IPS-18c (cell line): ENCODE results near the gene ZNF462.
A peak's percentile ranks its signal among the peaks of the same experiment; 100 is the strongest.
"Not testable (repeated sequence)": the region's sequence is repeated elsewhere in the genome, so short reads cannot be mapped to it uniquely, and the experiment has no call there.

ENCODE experiments used
- H3K4me3 ChIP-seq: 2 replicates; pipeline ENCODE4 v1.7.0; 2013; ENCODE audit warnings: low read depth, mild to moderate bottlenecking, low read length, moderate library complexity; ENCODE audit not compliant: insufficient read depth
- H3K9me3 ChIP-seq: one replicate; pipeline ENCODE4 v1.6.1; 2013; ENCODE audit warnings: mild to moderate bottlenecking, low read length, moderate library complexity; ENCODE audit not compliant: control insufficient read depth, insufficient read depth

ZNF462 gene, protein sequence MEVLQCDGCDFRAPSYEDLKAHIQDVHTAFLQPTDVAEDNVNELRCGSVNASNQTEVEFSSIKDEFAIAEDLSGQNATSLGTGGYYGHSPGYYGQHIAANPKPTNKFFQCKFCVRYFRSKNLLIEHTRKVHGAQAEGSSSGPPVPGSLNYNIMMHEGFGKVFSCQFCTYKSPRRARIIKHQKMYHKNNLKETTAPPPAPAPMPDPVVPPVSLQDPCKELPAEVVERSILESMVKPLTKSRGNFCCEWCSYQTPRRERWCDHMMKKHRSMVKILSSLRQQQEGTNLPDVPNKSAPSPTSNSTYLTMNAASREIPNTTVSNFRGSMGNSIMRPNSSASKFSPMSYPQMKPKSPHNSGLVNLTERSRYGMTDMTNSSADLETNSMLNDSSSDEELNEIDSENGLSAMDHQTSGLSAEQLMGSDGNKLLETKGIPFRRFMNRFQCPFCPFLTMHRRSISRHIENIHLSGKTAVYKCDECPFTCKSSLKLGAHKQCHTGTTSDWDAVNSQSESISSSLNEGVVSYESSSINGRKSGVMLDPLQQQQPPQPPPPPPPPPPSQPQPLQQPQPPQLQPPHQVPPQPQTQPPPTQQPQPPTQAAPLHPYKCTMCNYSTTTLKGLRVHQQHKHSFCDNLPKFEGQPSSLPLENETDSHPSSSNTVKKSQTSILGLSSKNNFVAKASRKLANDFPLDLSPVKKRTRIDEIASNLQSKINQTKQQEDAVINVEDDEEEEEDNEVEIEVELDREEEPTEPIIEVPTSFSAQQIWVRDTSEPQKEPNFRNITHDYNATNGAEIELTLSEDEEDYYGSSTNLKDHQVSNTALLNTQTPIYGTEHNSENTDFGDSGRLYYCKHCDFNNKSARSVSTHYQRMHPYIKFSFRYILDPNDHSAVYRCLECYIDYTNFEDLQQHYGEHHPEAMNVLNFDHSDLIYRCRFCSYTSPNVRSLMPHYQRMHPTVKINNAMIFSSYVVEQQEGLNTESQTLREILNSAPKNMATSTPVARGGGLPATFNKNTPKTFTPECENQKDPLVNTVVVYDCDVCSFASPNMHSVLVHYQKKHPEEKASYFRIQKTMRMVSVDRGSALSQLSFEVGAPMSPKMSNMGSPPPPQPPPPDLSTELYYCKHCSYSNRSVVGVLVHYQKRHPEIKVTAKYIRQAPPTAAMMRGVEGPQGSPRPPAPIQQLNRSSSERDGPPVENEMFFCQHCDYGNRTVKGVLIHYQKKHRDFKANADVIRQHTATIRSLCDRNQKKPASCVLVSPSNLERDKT (N-terminal part only)

DNA sequence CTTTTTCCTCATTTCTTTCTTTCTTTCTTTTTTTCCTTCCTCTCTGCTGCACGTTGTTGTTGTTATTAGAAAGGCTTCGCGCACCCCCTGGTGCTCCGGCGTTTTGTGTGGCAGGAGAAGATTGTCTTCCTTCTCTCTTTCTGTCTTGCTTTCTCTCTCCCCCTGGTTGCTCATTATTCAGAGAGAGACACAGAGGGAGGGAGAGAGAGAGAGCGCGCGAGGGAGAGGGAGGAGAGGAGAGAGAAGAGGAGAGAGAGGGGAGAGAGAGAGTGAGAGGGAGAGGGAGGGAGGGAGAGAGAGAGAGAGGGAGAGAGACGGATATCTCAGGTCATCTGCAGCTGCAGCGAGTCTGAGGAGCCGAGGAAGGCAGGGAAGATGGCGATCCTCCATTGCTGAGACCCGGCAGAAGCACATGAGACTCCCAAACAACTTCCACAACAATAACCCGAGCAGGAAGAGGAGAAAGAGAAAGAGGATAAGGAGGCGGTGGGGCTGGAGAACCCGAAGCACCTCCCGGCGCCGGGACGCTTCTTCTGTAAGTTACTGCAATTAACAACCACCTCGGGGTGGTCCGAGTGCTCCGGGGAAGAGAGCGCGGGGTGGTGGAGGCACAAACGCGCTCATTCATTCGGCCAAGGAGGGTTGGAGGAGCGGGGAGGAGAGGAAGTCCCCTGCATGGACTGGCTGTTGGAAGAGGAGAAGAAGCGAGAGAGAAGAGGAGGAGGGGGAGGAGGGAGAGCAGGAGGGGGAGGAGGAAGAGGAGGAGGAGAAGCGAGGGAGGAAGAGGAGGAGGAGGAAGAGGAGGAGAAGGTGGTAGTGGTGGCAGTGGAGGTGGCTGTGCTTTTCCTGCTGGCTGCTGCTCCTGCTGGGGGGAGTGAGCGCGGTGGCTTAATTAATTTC is at the start of gene ZNF462:
Gene ZNF462, plus strand, starts transcription at position 346 of the 900 bp plus-strand sequence. CDS start 60,218 bp downstream, outside the sequence.
- H3K4me3 ChIP-seq = peak within 1 kb of the TSS; percentile 73
- H3K9me3 ChIP-seq = no peaks in the 10 kb centered on the region

- H3K4me3 ChIP-seq = no peak overlapping the region
- H3K9me3 ChIP-seq = no peaks in the 10 kb centered on the region
These were observed 46.4 kb upstream of the ZNF462 start for GRCh38 chr9:106816524-106816923.

- Histone ChIP-seq H3K9me3 (no peaks in the 10 kb centered on the region), H3K4me3 (no peak overlapping the region)
These were observed 44.9 kb upstream of the ZNF462 start for GRCh38 chr9:106818034-106818433.

GRCh38 chr9:106820866-106821265 is 42.1 kb upstream of the ZNF462 start:
- no peak overlapping the region for H3K4me3 ChIP-seq
- no peaks in the 10 kb centered on the region for H3K9me3 ChIP-seq

DNA sequence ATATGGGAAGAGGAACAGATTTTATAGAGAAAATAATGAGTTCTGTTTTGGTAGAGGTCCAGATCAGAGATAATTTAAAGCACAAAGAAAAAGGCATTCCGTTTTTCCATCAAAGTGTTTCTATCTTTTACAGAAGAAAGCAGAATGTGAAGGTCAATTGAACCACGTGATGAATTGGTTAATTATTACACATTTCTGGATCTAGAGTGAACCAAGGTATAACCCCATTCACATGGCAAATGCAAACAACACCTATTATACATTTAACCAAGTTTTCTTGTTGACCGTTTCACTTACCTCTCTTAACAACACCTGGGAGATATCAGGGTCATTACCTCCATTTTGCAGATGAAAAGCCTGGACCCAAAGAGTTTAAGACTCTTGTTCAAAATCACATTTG is 34.9 kb upstream of the ZNF462 start:
- no peaks in the 10 kb centered on the region for H3K9me3 ChIP-seq
- H3K4me3 ChIP-seq = no peak overlapping the region

- Histone ChIP-seq H3K4me3 (no peak overlapping the region), H3K9me3 (no peaks in the 10 kb centered on the region)
These were observed 34.0 kb upstream of the ZNF462 start for GRCh38 chr9:106828965-106829364.

DNA sequence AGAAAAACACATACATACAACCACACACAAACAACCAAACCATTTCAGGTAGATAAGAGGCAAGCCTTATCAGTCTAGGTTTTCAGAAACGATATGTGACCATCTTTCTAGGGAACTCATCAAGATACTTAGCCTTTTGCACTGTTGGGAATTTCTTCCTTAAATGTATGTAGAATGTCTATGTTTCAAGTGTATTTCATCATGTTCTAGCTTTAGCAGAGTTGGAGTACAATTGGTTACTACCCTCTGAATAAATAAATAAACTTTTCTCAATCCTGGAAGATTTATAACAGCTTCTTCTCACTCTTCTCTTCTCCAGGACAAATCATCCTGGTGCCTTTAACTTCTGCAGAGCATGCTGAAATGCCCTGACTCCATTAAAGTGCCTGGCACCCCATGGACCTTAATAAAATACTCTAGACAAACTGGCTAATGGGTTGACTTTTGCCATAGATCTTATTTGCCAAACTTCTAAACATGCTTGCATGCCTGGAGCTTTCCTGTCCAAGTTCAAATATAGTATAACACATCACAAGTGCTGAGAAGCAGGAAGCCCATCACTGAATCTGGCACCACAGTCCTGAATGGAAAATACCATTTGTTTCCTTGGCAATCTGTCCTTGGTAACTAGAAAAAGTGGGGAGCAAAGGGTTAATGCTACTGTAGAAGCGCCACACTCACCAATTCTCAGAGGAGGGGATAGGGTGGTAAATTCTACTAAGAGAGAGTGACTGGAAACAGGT is 33.1 kb upstream of the ZNF462 start:
- Histone ChIP-seq H3K9me3 (no peaks in the 10 kb centered on the region), H3K4me3 (no peak overlapping the region)

- H3K9me3 ChIP-seq = no peaks in the 10 kb centered on the region
- no peak overlapping the region for H3K4me3 ChIP-seq
These were observed 32.3 kb upstream of the ZNF462 start for GRCh38 chr9:106830527-106831150.

- no peaks in the 10 kb centered on the region for H3K9me3 ChIP-seq
- H3K4me3 ChIP-seq = no peak overlapping the region
These were observed 28.1 kb upstream of the ZNF462 start for GRCh38 chr9:106834888-106835287.

GRCh38 chr9:106835840-106836239 is 27.1 kb upstream of the ZNF462 start:
- H3K9me3 ChIP-seq = no peaks in the 10 kb centered on the region
- no peak overlapping the region for H3K4me3 ChIP-seq

GRCh38 chr9:106843371-106843770 is 19.6 kb upstream of the ZNF462 start:
- H3K4me3 ChIP-seq = no peak overlapping the region
- no peaks in the 10 kb centered on the region for H3K9me3 ChIP-seq

- Histone ChIP-seq H3K4me3 (no peak overlapping the region), H3K9me3 (no peaks in the 10 kb centered on the region)
These were observed 16.7 kb upstream of the ZNF462 start for GRCh38 chr9:106846307-106846706.

DNA sequence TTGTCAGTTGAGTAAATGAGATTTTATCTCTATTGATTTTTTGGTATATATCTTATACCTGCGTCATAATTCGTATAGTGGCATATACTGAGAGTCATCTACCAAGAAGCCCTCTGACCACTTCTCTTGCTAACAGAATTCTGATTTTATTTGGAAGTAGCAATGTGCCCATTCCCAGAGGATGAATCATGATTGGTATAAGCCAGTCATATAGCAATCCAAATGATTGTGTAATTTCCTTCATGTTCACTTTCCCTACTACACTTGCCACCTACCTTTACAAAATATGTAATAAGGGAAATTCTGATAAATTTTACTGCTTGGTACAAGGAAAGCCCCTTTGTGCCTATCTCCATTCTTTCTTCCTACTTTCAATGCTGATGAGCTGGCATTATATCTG is 16.1 kb upstream of the ZNF462 start:
- H3K9me3 ChIP-seq = no peaks in the 10 kb centered on the region
- H3K4me3 ChIP-seq = no peak overlapping the region

- H3K4me3 ChIP-seq, H3K9me3 ChIP-seq: not testable (repeated sequence)
These were observed 11.3 kb upstream of the ZNF462 start for GRCh38 chr9:106851640-106852039.

- Histone ChIP-seq H3K9me3 (no peaks in the 10 kb centered on the region), H3K4me3 (no peak overlapping the region)
These were observed 5.0 kb upstream of the ZNF462 start for GRCh38 chr9:106857811-106858470.
